ENCODE results near the gene VPS37B. TPM values are rescaled to one million over a fixed set of nuclear protein-coding genes. Genes with fewer than 3 reads are reported as not detected.

VPS37B gene, protein sequence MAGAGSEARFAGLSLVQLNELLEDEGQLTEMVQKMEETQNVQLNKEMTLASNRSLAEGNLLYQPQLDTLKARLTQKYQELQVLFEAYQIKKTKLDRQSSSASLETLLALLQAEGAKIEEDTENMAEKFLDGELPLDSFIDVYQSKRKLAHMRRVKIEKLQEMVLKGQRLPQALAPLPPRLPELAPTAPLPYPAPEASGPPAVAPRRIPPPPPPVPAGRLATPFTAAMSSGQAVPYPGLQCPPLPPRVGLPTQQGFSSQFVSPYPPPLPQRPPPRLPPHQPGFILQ
- 12.3 and 12.9 TPM in 2 replicates for total RNA-seq (2021)
- long read RNA-seq, transcript VPS37B-201 (4 exons, 3,028 nt), result major isoform, 41 of 53 reads
- long read RNA-seq, partial matches to known transcripts, result 0 of 53 reads
- long read RNA-seq, other reads (novel, unspliced or antisense), result 12 of 53 reads

DNA sequence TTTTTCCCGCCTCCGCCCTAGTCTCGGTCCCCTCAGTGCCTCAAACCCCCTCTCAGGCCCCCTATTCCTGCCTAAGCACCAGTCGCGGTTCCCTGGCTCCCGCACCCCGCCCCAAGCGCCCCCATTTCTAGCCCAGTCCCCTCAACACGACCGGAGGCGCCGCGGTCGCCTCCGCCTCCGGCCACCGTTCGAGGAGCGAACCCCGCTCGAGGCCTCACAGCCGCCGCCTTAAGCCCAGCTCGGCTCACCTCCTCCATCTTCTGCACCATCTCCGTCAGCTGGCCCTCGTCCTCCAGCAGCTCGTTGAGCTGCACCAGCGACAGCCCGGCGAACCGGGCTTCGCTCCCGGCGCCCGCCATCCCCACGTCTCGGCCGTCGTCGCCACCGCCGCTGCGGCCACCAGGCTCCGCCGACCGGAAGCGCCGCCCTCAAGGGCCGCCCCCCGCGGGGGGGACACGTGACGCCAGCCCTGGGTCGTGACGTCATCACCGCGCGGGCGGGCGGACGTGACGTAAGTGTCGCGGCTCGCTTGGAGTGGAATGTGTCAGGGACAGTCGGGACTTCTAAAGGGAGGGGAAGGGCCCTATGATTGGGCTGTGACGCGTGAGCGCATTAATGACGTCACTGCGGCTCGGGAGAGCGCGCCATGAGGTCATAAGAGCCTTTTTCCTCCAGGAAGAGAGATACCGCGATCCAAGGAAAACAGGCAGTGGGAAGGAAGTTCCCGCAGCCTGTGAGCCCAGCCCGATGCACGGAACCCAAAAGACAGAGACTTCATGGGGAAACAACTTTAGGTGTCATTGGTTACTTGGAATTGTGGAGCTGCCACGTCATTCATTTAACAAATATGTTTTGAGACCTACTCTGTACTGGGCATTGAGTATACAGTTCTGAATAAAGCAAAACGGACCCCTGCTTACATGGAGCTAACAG is at the start of gene VPS37B:
VPS37B (minus strand) TSS at position 421 of the 933 bp plus-strand sequence; CDS start at position 359, 62 bp downstream.
- Histone ChIP-seq H2BK120ac (ENCODE audit: low read depth, low read length, poor library complexity, severe bottlenecking) (peak within 1 kb of the TSS; percentile 15), H3K14ac (ENCODE audit: insufficient read depth, low read length) (peak within 1 kb of the TSS; percentile 97), H4K20me1 (ENCODE audit: control insufficient read depth, insufficient read depth, insufficient read length) (no peaks in the 10 kb centered on the region), H3K23me2 (ENCODE audit: insufficient read length, low read depth, low read length, poor library complexity, severe bottlenecking) (peaks cover 7% of the 10 kb centered on the region), H2AFZ (ENCODE audit: low read length) (no peak within 1 kb of the TSS), H3K56ac (ENCODE audit: insufficient read length, low read depth, low read length) (no peak within 1 kb of the TSS), H3K79me1 (ENCODE audit: insufficient read depth, low read depth, low read length, poor library complexity, severe bottlenecking) (no peaks in the 10 kb centered on the region), H3K79me2 (ENCODE audit: insufficient read depth, low read length) (no peaks in the 10 kb centered on the region), H2AK5ac (ENCODE audit: insufficient read length, low read length) (no peak within 1 kb of the TSS), H3K9me3 (ENCODE audit: control insufficient read depth, low read depth, low read length) (no peaks in the 10 kb centered on the region), H4K8ac (replicated peaks; ENCODE audit: insufficient read length, low read depth, low read length) (no peak within 1 kb of the TSS), H3K27ac (ENCODE audit: insufficient read length, low read depth, low read length) (no peak within 1 kb of the TSS), H2BK12ac (ENCODE audit: insufficient read length, low read depth, low read length) (no peak within 1 kb of the TSS), H4K5ac (ENCODE audit: insufficient read length, low read depth, low read length) (no peak within 1 kb of the TSS), H3K4me1 (ENCODE audit: insufficient read depth, low read length) (0 out of 2 replicates have a peak, but pooled peaks cover 3% of the 10 kb centered on the region), H4K91ac (ENCODE audit: insufficient read length, low read depth, low read length) (no peak within 1 kb of the TSS), H3K18ac (ENCODE audit: insufficient read length, low read depth, low read length) (peak within 1 kb of the TSS; percentile 90), H2BK20ac (ENCODE audit: low read depth, low read length, poor library complexity, severe bottlenecking) (peak within 1 kb of the TSS; percentile 0), H3K4me2 (ENCODE audit: insufficient read depth, insufficient read length, low read length) (peak within 1 kb of the TSS; percentile 81), H3T11ph (ENCODE audit: low read length) (no peak within 1 kb of the TSS), H3K4ac (ENCODE audit: low read depth, low read length) (no peak within 1 kb of the TSS; the same call in 1 of the 2 replicates), H3K23ac (ENCODE audit: insufficient read length, low read depth, low read length) (no peak within 1 kb of the TSS), H2BK15ac (ENCODE audit: low read depth, low read length) (no peak within 1 kb of the TSS), H3K27me3 (ENCODE audit: insufficient read depth, low read length) (peaks cover 7% of the 10 kb centered on the region; the same call in 1 of the 2 replicates), H3K9ac (ENCODE audit: extremely low read depth, insufficient read length, low read length) (peak within 1 kb of the TSS; percentile 80), H2BK5ac (ENCODE audit: insufficient read length, low read length) (no peak within 1 kb of the TSS)
- TF ChIP-seq, protein P1, sequence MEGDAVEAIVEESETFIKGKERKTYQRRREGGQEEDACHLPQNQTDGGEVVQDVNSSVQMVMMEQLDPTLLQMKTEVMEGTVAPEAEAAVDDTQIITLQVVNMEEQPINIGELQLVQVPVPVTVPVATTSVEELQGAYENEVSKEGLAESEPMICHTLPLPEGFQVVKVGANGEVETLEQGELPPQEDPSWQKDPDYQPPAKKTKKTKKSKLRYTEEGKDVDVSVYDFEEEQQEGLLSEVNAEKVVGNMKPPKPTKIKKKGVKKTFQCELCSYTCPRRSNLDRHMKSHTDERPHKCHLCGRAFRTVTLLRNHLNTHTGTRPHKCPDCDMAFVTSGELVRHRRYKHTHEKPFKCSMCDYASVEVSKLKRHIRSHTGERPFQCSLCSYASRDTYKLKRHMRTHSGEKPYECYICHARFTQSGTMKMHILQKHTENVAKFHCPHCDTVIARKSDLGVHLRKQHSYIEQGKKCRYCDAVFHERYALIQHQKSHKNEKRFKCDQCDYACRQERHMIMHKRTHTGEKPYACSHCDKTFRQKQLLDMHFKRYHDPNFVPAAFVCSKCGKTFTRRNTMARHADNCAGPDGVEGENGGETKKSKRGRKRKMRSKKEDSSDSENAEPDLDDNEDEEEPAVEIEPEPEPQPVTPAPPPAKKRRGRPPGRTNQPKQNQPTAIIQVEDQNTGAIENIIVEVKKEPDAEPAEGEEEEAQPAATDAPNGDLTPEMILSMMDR (conservative IDR thresholded peaks at IDR 0.05), result no peak
- H3K9me3 Mint-ChIP-seq, result peaks cover 0 to 6% of the 10 kb centered on the region in 2 experiments; a peak in 3 of 5 replicates
- peaks cover 41 to 43% of the 10 kb centered on the region in 2 experiments for H3K4me1 Mint-ChIP-seq
- peaks cover 0 to 5% (median 0%) of the 10 kb centered on the region in 3 experiments; a peak in 2 of 7 replicates for H3K36me3 Mint-ChIP-seq (ENCODE audit: insufficient read depth in 1 of 3, low read depth in 3 of 3)
- no CpG with 5 or more reads among the region's 81 CpGs for whole genome bisulfite sequencing (ENCODE audit: extremely low coverage, insufficient read length, low lambda C conversion rate)
- peak; percentile 78 for DNase-seq
- H3K27ac Mint-ChIP-seq, result peak within 1 kb of the TSS in 2 of 3 experiments; percentile 36 to 41; a peak in 2 of 7 replicates
- peak within 1 kb of the TSS; percentile 73 to 91 for H3K4me3 Mint-ChIP-seq
- peaks cover 78% of the 10 kb centered on the region for H3K27me3 Mint-ChIP-seq (ENCODE audit: low read depth)
